ENCODE data around the gene SMIM41. TPM values are rescaled to one million over a fixed set of nuclear protein-coding genes. Genes with fewer than 3 reads are reported as not detected.
A peak's percentile ranks its signal among the peaks of the same experiment; 100 is the strongest.

SMIM41 gene
- polyA plus RNA-seq, 3 donors, result 0.36 to 0.96 (median 0.39) TPM

DNA sequence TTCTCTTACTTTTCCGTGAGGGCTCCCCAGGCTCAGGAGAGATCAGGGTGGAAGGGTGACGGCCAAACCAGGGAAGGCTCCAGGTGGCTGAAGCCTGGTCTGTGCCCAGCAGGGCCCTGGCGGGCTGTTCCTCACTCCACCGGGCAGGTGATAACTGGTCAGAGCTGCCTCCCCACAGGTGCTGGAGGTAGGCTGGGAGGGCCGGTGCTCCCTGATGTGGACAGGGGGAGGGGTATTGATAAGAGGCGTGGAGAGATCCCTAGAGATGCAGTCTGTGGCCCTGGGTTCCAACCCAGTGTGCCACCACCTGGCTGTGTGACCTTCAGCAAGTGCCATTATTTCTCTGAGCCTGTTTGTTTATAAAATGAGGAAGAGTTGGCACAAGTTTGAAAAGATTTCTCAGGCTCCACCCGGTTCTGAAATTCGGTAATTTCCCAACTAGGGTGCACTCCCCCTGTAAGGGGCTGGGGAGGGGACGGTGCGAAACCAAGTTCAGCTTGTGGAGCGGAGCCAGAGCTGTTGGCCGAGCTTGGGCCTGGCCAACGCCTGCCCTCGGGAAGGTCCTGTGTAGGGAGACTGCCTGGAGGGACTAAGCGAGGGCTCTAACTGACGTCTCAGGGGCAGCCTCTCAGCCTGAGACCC, 29.3 kb upstream of the SMIM41 start:
- DNase-seq (ENCODE audit: low read depth in 3 of 3, low spot score in 2 of 3), result no peak

DNA sequence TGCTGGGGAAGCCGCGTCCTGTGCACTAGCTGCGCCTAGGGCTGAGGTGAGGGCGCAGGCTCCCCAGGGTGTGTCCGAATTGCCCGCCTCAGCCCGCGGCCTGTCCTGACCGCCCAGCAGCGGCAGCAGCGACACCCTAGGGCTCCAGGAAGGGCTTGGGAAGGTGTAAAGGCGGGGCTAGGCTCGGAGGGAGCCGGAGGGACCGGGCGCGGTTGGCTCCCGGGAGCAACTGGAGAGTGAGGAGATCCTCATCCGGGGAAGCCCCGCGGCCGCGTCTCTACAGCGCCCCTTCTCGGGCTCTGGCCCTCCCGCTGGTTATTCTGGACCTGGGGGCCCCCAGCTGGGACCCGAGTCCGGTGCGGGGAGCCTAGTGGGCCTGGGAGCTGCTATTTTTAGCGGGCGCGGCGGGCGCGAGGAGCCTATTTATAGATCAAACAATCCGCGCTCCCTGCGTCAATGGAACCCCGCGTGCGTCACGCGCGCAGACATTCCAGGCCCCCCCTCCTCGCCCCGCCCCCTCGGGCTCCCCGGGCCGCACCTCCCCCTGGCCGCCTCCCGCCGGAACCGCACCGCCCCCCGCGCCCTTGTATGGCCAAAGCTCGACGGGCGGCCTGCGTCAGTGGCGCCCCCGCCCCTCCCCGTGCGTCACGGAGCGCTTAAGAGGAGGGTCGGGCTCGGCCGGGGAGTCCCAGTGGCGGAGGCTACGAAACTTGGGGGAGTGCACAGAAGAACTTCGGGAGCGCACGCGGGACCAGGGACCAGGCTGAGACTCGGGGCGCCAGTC, 28.6 kb upstream of the SMIM41 start, which contains the start of gene NR4A1:
Gene NR4A1 (plus strand): TSS at position 685 of the 784 bp plus-strand sequence. CDS start 2,887 bp downstream, outside the sequence.
- peak in 2 of 3 donors; percentile 82 to 84 for DNase-seq (ENCODE audit: low read depth in 3 of 3, low spot score in 2 of 3)

DNA sequence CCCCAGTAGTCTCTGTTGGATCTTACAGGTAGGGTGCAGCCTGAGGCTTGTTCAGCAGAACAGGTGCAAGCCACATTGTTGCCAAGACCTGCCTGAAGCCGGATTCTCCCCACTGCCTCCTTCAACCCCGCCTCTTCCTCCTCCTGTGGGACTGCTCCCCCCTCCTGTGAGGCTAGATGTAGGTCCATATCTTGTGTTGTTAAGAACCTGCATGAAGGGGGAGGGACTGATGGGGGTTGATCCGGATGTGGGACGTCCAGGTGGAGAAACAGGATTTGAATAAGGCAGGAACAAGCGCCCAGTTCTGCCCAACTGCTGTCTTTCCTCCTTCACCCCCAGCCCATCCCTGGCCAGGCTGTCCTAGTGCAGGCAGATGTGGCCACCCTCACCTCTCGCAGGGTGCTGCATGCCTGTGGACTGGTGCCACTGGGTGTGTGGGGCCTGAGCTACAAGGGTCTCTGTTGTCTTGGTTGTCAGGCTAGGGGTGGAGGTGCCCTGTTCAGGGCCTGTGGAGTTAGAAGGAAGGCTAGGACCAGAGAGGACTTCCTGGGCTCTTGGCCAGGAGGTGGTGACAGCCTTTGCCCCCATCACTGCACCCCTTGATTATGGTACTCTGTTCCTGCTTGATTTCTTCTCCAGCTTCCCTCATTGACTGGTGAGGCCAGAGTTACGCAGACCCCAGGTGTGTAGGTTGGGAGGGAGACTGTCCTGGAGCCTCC, 26.9 kb upstream of the SMIM41 start:
- no peak for DNase-seq (ENCODE audit: low read depth in 3 of 3, low spot score in 2 of 3)

DNA sequence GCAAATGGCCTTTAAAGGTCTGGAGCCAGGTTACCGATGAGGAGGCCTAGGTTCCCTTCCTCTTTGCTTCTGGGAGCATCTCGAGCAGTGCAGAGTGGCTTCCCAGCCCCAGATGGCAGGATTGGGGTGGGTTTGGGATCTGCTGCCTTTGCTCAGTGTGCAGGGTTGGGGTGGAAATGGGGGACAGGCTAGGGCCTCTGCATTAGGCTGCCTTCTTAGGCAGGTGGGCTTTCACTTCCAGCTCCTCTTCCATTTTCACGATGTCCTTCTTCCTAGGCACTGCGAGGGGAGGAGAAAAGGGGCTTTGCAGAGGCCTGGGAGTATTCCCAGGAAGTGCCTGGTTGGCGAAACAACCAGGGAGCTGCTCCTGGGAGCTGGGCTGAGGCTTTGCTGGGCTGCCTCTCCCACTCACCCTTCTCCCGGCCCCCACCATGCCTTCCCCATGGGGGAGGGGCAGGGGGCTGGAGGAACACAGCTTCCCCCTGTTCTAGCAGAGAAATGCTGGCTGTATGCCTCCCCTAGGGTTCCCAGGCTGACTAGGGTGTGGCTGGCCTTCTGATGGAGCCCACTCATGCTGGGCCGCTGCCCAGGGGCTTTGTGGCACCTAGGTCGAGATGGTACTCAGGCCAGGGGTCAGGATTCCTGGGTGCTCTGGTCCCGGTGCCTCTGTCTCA, 25.8 kb upstream of the SMIM41 start:
- DNase-seq (ENCODE audit: low read depth in 3 of 3, low spot score in 2 of 3), result no peak

DNA sequence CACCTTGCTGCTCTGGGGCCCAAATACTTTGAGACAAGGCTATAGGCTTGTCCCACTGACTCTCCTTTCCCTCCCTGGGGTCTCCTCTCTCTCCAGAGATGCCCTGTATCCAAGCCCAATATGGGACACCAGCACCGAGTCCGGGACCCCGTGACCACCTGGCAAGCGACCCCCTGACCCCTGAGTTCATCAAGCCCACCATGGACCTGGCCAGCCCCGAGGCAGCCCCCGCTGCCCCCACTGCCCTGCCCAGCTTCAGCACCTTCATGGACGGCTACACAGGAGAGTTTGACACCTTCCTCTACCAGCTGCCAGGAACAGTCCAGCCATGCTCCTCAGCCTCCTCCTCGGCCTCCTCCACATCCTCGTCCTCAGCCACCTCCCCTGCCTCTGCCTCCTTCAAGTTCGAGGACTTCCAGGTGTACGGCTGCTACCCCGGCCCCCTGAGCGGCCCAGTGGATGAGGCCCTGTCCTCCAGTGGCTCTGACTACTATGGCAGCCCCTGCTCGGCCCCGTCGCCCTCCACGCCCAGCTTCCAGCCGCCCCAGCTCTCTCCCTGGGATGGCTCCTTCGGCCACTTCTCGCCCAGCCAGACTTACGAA, 25.2 kb upstream of the SMIM41 start:
- DNase-seq (ENCODE audit: low read depth in 3 of 3, low spot score in 2 of 3), result no peak

DNA sequence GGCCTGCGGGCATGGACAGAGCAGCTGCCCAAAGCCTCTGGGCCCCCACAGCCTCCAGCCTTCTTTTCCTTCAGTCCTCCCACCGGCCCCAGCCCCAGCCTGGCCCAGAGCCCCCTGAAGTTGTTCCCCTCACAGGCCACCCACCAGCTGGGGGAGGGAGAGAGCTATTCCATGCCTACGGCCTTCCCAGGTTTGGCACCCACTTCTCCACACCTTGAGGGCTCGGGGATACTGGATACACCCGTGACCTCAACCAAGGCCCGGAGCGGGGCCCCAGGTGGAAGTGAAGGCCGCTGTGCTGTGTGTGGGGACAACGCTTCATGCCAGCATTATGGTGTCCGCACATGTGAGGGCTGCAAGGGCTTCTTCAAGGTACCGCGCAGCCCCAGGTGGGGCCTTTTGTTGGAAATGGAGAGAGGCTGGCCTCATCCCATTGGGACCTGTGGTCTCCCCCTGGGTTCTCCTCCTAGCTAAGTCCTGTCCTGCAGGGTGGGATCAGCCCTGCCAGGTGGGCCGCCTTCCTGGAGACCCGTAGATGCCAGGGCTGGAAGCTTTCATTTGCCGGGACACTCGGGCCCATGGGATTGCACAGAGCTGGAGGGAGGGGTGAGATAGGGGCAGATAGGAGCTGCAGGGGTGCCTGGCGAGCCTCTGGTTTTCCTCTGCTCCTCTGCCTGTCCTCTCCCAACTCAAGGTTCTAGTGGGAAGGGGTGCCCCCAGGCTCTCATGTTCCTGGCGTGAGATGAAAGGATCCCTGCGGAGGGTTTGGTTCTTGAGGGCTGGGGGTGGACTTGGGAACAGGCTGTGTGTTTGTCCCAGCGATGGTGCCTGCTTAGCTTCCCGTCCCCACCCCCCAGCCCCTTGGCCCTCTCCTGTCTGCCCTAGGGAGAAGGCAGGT, 24.4 kb upstream of the SMIM41 start:
- DNase-seq (ENCODE audit: low read depth in 3 of 3, low spot score in 2 of 3), result no peak

DNA sequence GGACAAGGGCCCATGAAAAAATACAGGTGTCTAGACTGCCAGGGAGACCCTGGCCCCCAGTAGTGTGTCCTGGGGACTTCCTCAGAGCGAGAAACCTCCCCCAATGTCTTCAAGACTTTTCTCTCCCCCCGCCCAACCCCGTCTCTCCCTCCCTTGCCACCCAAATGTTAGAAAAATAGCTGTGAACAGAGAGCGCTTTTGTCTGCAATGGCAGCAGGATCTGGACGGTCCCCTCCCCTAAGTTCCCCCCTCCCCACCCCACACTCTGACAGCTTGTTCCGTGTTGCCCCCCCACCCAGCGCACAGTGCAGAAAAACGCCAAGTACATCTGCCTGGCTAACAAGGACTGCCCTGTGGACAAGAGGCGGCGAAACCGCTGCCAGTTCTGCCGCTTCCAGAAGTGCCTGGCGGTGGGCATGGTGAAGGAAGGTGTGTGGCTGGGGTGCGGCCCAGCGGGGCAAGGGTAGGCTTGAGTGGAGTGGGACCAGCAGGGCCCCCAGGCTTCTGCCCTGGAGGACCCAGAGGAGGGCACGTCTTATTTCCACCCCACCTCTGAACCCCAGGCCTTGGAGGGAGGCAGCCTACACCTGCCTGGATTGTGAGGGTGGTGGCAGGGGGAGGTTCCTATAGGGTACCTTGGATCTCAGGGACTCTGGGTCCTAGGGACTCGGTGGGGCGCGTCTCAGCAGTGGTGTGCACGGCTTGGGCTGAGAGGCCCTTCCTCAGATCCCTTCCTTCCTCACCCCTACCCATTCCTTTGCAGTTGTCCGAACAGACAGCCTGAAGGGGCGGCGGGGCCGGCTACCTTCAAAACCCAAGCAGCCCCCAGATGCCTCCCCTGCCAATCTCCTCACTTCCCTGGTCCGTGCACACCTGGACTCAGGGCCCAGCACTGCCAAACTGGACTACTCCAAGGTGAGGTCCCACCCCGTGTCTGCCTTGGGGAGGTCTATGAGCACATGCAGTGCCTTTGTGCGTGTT, 23.5 kb upstream of the SMIM41 start:
- no peak for DNase-seq (ENCODE audit: low read depth in 3 of 3, low spot score in 2 of 3)

DNA sequence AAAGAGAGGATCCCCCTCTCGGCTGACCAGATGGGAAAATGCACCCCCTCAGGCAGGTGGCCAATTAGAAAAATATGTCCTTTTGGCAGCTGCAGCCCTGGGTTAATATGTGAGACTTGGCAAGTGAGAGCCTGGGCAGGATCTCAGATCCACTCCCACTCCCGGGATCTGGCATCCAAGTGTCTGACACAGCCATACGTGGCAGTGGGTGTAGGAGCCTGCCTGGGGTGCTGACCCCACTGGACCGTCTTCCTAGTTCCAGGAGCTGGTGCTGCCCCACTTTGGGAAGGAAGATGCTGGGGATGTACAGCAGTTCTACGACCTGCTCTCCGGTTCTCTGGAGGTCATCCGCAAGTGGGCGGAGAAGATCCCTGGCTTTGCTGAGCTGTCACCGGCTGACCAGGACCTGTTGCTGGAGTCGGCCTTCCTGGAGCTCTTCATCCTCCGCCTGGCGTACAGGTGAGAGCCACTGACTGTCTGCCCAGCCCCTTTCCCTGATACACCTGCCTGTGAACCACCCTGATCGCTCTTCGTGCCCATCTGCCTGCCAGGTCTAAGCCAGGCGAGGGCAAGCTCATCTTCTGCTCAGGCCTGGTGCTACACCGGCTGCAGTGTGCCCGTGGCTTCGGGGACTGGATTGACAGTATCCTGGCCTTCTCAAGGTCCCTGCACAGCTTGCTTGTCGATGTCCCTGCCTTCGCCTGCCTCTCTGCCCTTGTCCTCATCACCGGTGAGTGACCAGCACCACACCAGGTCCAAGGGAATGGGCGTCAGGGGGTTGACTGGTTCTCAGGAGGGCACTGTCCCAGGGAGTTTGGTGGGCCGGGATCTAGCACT, 22.5 kb upstream of the SMIM41 start:
- DNase-seq (ENCODE audit: low read depth in 3 of 3, low spot score in 2 of 3), result no peak

DNA sequence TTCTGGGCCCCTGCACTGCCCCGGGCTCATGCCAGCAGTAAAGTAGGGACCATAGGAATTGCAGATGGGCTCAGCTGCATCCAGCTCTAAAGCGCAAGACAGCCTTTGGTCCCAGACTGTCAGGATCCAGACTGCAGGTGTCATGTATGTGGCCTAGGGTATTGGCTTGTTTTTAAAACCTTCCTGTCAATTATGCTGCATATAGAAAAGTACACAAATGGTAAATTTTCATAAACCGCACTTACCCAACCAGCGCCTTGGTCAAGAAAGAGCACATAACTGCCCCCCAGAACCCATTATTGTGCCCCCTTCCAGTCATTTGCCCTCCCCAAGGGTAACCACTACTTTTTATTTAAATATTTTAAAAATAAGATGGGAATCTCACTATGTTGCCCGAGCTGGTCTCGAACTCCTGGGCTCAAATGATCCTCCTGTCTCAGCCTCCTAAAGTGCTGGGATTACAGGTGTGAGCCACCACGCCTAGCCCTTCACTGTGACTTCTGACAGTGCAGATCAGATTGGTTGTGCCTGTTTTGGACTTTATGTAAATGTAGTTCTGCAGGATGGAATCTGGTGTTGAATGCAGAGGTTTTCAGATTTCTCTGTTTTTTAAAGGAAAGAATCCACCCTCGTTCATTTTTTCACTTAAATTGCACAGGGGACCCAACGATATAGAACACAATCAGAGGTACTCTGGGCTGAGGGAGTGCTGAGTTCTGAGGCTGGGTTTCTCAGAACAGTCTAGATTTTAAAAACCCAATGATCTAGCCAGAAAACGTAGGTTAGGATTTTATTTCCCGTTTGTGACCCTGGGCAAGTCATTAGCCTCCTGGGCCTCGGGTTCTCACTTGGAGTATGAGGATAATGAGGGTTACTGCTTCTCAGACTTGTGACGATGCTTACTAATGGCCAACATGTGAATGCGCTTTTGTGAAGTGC, 21.6 kb upstream of the SMIM41 start:
- DNase-seq (ENCODE audit: low read depth in 3 of 3, low spot score in 2 of 3), result no peak

DNA sequence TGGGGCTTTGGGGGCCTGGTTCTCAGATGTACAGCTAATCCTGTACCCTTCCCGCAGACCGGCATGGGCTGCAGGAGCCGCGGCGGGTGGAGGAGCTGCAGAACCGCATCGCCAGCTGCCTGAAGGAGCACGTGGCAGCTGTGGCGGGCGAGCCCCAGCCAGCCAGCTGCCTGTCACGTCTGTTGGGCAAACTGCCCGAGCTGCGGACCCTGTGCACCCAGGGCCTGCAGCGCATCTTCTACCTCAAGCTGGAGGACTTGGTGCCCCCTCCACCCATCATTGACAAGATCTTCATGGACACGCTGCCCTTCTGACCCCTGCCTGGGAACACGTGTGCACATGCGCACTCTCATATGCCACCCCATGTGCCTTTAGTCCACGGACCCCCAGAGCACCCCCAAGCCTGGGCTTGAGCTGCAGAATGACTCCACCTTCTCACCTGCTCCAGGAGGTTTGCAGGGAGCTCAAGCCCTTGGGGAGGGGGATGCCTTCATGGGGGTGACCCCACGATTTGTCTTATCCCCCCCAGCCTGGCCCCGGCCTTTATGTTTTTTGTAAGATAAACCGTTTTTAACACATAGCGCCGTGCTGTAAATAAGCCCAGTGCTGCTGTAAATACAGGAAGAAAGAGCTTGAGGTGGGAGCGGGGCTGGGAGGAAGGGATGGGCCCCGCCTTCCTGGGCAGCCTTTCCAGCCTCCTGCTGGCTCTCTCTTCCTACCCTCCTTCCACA, 20.7 kb upstream of the SMIM41 start:
- DNase-seq (ENCODE audit: low read depth in 3 of 3, low spot score in 2 of 3), result no peak

DNA sequence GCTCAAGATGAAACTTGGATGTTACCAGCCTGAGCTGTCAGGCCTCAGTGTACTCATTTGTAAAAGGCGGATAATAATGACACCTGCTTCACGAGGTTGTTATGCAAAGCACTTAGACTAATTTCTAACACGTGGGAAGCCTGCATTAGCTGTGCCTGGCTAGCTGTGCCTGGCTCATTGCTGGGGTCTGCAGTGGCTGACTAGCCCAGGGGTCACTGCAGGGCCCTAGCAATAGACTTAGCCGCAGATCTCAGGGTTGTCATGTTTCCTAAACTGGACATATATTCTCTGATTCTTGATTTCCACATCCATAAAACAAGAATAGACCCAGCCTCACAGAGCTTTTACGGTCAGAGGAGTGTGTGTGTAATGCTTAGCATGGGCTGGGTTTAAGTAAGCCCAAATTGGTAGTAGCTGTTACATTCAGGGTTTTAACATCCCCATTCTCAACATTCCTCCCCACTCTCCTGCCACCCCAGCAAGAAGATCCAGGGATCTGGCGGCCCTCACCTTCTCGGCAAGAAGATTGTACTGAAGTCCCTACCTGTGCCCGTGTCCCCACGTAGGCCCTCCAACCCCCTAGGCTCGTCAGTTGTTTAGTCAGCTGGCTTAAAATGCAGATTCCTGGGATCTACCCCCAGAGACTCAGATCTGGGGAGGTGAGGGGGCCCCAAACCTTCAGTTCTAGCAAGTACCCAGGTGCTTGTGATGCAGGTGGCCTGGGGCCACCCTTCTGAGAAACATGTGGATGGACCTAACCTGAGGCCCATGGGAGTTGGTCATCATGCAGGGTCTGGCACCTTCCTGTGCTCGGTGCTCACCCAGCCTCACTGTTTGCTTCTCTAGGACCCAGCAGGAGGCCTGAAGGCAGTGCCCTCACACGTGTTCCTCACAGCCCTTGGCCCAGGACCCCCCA, 19.7 kb upstream of the SMIM41 start:
- no peak for DNase-seq (ENCODE audit: low read depth in 3 of 3, low spot score in 2 of 3)

DNA sequence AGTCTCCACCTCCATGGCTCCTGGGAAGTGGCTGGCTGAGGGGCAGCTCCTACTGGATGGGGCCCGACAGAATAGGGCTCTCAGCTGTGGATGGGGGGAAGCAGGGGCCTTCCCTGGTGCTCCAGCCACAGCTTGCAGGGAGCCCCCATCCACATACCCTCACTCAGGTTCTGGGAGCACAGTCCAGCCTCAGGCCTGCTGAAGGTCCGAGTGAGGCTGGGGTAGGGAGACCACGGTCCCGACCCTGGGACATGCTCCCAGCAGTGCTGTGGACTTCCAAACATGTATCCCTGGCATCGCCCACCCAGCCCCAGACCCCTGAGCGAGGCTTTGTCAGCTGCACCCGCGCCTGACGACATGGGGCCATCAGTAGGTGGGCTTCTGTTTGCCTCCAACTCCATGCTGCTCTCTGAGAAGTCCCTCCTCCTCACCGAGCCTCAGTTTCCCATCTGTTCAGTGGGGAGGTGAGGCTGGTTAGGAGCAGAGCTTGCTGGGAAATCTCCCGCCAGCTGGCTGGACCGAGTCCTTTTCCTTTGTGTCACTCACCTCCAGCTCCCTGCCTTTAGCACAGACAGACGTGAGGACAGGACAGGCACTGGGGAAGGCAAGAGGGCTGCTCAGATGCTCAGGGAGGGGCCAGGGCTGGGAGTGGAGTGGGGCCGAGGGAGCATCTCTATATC, 18.9 kb upstream of the SMIM41 start:
- no peak for DNase-seq (ENCODE audit: low read depth in 3 of 3, low spot score in 2 of 3)

DNA sequence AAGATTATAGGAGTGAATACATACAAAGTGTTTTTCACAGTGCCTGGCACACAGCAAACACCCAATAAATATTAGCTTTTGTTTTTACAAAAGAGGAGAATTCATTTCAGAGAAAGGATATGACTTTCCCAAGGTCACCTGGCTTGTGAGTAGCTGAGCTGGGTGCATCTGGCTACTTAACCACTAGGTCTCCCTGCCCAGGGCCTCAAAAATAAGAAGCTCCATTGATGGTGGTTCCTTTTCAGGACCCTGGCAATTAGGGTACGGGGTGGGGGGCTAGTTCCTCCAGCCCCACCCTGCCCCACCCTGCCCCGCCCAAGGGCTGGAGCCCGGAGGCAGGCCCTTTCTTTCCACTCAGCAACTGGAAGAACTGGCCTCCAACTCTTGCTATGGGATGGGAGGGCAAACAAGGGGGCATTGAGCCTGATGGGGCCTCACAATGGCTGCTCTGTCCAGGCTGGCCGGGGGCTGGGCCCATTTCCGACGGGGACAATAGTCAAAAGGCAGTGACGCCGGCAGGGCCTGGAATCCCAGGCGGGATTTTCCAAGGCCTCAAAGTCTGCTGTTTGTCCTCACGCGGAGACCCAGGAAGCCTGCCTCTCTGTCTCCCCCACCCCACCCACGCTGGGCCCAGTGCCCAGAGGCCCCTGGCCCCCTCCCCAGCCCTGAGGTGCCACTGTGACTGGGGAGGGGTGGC, 17.9 kb upstream of the SMIM41 start:
- no peak for DNase-seq (ENCODE audit: low read depth in 3 of 3, low spot score in 2 of 3)

All from right renal cortex interstitium (tissue), 3 donors.